ENCODE data around the gene METTL15.
"Not testable (repeated sequence)": the region's sequence is repeated elsewhere in the genome, so short reads cannot be mapped to it uniquely, and the experiment has no call there.

Gene METTL15, protein sequence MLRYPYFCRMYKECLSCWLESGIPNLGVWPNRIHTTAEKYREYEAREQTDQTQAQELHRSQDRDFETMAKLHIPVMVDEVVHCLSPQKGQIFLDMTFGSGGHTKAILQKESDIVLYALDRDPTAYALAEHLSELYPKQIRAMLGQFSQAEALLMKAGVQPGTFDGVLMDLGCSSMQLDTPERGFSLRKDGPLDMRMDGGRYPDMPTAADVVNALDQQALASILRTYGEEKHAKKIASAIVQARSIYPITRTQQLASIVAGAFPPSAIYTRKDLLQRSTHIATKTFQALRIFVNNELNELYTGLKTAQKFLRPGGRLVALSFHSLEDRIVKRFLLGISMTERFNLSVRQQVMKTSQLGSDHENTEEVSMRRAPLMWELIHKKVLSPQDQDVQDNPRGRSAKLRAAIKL

DNA sequence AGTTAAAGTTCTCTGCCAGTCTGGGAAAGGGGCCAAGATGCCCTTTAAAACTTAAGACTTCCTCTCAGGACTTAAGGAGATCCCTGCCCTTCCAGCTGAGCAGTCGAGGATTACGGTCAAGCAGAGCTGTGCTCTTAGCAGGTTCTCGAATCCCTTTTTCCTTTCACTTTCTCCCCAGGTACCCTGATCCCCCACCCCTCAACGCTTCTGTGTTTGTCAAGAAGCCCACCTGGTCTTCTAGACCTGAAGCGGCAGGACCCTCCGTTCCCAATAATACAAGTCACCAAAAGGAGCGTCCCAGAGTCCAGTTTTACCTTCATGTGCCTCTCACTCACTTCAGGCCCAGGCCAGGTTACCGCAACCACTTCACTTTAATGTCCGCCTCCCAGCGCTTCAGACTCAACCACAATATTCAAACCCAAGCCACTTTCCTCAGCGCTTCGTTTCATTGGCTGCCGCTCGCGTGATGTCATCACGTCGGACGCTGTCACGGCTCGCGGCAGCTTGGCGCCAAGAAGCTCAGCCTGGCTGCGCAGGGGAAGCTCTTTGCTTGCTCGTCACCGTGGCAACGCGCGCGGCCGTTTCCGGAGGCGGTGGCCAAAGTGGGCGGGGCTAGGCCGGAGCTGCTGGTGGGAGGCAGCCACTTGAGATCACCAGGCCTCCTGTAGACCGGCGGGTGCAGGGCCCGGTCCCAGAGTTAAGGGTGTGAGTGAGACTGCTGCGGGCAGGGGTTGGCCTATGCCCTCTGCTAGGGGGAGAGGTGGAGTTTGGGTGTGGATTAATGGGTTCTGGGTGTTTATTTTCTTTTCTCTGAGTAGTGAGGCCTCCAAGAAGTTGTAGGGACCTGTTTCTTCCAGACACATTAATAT, at the start of gene METTL15, which contains the start of gene KIF18A:
Gene METTL15, plus strand, starts transcription at position 639 of the 869 bp plus-strand sequence. CDS start 4,947 bp downstream, outside the sequence.
Gene KIF18A, minus strand, starts transcription at position 407 of the 869 bp plus-strand sequence. CDS start 10,209 bp downstream, outside the sequence.
- DNase-seq (ENCODE audit: low read depth): peak; percentile 98

DNA sequence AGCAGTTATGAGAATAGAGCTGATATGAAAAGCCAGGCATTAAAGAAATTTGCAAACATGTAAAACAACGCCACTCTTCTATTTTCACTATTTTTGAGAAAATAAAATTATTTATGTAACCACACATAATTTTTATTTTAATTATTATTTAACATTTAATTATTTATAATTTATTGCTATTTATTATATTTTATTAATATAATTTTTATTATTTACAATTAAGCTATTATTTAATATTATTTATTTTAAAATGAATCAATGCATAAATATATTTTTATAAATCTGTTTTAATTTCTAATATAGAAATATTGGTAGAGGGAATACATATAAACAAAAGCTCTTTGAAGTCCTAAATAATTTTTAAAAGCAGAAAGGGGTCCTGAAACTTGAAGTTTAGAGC, 36.9 kb upstream of the METTL15 start:
- no peak for DNase-seq (ENCODE audit: low read depth)

DNA sequence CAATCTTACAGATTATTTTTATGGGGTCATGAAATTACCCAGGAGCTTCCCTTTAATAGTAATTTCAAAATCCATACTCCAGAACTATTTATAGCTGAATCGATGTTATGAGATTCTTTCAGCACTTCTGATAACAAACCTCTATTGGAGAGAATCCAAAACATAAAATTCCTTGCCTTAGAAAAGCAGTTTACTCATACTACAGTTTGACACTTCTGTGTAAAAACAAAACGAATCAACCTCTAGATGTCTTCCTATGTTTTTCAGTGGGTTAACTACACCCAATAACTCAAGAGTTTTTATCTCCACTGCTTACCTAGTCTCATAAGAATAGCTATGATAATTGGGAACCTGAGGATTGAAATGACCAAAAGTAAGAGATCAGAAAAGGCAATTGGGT, 35.9 kb upstream of the METTL15 start:
- no peak for DNase-seq (ENCODE audit: low read depth)

DNA sequence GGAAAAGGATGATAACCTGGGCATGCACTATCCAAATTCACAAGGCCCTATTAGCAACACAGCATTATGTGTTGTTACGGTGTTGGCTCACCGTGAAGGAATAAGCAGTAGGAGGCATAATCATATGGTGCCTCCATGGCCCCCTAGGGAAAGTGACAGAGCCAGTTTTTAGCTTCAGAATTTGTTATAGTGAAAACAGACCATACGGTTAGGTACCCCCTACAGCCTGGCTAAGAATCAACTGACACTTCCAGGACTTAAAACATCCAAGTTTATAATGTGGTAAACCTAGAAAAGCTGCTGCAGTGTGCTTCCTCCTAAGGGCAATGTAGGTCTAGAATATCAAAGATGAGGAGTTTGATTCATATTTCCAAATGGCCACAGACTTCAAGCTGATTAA, 30.7 kb upstream of the METTL15 start:
- no peak for DNase-seq (ENCODE audit: low read depth)

DNA sequence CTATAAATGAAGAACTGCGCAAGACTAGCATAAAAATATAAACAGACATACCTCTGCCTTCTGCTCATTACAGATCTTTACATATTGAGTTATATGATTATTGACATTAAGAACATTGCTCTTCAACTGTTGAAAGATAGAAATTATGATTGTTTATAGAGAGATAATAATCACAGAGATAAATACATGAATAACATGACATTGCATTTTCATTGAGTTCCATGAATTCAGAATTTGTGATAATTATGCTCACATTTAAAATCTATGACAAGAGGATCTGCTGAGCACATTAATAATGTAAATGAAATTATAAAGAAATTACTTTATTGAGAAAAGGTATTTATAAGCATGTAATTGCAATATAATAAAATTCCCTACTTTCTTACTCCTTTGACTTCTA, 25.1 kb upstream of the METTL15 start:
- DNase-seq (ENCODE audit: low read depth): no peak

DNA sequence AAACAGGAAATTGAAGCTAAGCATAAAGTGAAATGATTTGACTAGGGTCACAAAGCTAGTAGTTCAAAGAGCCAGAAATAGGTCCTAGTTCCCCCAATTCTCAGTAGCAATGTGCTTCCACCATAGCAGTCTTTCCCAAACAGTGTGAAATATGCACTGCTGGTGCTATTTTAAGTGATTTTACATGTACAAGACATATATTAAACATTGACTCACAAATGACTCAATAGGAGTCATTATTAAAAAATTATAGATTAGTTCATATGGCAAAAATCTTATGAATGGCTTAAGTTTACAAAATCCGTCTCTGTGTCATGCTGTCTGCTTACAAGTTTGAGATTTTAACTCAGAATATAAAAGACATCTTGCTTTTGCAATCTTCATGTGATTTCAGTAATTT, 21.6 kb upstream of the METTL15 start:
- peak; percentile 19 for DNase-seq (ENCODE audit: low read depth)

DNA sequence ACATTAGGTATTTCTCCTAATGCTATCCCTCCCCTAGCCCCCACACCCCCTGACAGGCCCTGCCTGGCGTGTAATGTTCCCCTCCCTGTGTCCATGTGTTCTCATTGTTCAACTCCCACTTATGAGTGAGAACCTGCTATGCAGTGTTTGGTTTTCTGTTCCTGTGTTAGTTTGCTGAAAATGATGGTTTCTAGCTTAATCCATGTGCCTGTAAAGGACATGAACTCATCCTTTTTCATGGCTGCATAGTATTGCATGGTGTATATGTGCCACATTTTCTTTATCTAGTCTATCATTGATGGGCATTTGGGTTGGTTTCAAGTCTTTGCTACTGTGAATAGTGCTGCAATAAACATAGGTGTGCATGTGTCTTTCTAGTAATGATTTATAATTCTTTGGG, 21.0 kb upstream of the METTL15 start:
- DNase-seq (ENCODE audit: low read depth): not testable (repeated sequence)

DNA sequence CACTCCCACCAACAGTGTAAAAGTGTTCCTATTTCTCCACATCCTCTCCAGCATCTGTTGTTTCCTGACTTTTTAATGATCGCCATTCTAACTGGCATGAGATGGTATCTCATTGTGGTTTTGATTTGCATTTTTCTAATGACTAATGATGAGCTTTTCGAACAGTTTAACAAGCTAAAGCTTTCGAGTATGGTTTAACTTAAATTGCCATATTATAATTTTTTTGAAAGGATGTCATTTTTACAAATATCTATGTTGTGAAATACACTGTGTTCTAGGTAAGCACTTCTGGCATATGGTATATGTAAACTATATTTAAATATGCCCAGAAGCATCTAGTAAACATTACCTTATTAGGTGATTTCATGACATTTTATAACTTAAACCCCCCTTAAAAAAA, 20.5 kb upstream of the METTL15 start:
- not testable (repeated sequence) for DNase-seq (ENCODE audit: low read depth)

DNA sequence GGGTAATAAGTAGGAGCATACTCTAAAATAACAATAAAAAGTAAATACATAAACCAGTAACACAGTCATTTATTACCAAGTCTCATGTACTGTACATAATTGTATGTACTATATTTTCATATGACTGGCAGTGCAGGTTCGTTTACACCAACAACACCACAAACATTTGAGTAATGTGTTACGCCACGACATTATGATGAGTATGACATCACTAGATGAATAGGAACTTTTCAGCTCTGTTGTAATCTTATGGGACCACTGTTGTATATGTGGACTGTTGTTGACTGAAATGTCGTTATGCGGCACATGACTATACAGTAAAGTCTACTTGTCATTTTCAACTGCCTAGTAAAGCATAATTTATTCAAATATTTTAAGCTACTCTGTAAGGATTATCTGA, 18.8 kb upstream of the METTL15 start:
- no peak for DNase-seq (ENCODE audit: low read depth)

DNA sequence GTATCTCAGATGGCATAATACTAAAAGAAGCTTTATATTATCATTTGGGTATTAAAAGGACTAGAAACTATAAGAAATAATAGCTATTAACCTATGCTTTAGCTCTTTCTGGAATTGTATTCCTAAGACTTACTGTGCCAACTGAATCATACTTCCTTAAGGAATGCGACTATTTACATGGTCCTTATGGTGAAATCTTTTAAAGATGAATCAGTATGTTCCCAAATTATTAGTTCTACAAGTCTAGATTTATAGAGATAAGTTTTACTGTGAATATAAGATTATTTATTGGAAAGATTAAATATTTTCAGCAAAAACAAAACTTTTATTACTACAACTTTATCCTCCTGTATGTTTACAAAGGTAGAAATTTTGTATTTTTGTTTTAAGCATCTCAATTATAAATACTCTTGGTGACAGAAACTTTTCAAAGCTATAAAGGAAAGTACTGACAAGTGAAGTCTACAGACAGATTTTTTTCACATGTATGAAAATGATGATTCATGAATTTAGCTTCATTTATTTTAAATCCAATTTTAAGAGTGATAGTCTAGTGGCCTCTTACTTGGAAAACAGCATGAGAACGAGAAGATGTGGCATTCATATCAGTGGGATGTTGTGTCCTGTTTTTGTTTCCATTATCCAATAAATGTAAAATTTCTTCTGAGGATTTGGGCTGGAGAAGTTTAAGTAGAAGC, 18.0 kb upstream of the METTL15 start:
- DNase-seq (ENCODE audit: low read depth): no peak

DNA sequence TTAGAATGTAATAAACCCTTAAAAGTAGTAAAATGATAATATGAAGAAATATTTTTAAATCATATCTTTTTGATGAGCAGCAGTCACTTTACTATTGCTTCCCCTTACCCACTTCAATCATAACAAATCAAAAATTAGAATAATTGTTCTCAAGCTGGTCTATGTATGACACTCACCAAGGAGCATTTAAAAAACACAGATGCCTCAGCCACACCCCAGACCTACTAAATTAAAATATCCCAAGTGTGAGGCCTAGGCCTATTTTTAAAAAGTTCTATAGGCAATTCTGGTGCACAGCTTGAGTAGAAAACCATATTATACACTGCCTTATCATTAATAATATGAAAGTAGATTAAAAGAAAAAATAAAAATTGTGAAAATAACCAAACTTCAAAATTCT, 15.4 kb upstream of the METTL15 start:
- DNase-seq (ENCODE audit: low read depth): no peak

DNA sequence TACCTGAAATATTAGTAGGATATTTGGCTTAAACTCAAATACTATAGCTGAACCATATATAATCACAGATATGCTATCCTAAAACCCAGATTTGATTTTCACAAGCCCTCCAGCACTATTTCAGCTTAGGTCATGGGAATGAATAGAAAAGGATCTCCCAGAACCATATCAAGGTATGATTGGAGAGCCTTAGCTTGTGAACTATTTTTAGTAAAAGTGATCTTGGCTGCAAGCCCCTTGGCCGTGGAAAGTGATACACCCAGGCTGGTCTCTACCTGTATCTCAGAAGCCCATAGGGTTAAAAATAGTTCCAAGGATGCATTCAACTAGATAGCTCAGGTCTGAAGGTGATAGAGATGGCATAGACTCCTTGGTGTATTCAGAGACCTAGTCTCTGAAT, 9.9 kb upstream of the METTL15 start:
- no peak for DNase-seq (ENCODE audit: low read depth)

DNA sequence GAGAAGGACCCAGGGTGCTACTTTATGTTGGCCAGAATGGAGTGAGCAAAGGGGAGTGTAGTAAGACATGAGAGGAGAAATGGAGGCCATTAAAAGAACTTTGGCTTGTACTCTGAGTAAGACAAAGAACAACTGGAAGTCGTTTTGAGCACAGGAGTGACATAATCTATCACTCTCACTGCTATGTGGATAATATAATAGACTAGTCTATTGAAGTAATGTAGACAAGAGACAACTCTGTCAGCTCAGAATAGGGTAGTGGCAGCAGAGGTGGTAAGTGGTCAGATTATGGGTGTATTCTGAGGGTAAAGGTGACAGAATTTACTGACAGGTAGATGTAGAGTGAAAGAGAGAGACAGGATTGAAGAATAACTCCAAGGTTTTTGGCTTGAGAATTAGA, 8.5 kb upstream of the METTL15 start:
- no peak for DNase-seq (ENCODE audit: low read depth)

DNA sequence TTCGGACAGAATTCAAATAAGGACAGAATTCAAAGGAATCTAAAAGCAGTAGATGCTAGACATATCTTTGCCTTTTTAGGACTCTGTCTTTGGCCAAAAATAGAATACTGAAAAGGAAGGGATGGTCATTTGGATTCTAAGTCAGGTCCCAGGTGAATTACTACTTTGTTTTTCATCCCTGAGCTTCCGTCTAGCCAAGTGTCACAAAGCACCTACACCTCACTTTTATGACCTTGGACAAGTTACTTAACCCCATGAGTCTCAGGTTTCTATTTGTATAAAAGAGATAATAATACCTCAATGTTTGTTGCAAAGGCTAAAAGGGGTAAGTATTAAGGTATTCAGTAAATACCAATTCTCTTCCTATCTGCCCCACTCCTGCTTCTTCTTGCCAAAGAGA, 7.5 kb upstream of the METTL15 start:
- DNase-seq (ENCODE audit: low read depth): no peak

DNA sequence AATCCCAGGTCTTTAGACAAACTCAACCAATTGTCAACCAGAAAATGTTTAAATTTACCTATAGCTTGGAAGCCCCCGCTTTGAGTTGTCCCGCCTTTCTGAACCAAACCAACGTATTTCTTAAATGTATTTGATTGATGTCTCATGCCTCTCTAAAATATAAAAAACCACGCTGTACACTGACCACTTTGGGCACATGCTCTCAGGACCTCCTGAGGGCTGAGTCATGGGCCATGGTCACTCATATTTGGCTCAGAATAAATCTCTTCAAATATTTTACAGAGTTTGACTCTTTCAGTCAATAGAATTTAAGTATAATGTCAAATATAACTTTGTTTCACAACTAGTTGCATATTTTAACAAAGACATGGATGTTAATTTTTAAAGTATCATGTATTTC, 5.9 kb upstream of the METTL15 start:
- DNase-seq (ENCODE audit: low read depth): not testable (repeated sequence)

DNA sequence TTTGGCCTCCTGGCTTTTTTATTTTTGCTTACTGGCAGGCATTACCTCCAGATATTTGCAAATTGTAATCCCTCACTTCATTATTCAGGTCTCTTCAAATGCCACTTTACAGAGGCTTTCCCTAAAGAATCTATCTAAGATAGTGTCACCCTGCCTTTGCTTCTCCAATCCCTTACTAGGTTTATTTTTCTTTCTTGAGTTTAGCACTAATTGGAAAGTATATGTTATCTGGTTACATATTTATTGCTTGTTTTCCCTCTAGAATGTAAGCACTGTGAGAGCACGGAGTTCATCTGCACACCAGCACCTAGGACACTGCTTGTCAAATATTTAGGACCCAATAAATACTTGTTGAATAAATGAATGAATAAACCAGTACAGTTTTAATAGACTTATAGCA, 3.8 kb upstream of the METTL15 start:
- DNase-seq (ENCODE audit: low read depth): no peak

DNA sequence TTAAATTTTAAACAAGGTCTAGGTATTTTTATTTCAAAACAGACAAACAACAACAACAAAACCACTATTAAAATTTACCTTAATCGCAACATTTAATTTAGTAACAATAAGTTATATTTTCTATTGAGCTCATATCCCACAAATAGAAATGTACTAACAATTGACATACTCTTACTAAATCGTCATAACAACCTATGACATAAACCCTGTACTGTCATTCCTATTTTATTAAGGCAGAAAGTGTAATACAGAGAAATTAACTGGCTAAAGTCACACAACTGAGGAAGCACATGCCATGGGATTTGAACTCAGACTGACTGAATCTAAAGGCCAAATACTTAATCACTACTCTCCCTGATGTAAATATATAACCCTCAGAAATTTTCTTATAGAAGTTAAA, 3.2 kb upstream of the METTL15 start:
- no peak for DNase-seq (ENCODE audit: low read depth)

DNA sequence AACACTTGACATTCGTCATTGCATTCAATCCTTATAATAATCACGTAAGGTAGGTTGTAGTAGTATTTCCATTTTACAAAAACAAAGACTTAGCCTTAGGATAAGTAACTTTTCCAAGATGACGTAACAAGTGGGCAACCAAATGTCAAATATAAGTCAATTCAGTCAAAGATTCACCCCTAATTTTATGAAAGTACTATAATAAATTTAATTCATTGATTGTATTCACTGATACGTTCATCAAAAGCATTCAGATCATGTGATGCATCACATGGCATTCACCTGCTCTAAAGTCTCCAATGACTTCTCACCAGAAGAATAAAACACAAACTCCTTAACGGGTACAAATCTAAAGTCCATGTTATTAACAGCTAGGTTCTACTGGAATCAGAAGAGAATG, 2.3 kb upstream of the METTL15 start:
- DNase-seq (ENCODE audit: low read depth): no peak

DNA sequence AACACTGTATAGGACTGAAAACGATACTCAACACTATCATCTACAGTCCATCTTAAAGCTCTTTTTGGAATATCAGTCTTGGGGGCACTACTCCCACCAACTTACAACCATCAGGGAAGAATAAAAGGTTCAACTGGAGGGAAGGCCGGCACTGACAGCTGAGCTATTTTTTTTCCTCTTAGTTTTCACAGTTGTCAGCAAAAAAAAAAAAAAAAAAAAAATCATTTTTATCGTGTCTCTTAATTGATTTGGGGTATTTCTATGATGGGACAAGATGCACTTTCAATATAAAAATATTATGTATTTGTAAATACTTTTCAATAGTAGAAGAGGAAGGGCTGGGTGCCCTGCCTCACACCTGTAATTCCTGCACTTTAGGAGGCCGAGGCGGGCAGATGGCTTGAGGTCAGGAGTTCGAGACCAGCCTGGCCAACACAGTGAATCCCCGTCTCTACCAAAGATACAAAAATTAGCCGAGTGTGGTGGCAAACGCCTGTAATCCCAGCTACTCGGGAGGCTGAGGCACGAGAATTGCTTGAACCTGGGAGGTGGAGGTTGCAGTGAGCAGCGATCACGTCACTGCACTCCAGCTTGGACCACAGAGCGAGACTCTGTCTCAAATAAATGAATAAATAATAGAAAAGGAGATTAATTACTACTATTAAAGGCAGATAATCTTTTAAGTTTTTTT, 1.7 kb upstream of the METTL15 start:
- no peak for DNase-seq (ENCODE audit: low read depth)

DNA sequence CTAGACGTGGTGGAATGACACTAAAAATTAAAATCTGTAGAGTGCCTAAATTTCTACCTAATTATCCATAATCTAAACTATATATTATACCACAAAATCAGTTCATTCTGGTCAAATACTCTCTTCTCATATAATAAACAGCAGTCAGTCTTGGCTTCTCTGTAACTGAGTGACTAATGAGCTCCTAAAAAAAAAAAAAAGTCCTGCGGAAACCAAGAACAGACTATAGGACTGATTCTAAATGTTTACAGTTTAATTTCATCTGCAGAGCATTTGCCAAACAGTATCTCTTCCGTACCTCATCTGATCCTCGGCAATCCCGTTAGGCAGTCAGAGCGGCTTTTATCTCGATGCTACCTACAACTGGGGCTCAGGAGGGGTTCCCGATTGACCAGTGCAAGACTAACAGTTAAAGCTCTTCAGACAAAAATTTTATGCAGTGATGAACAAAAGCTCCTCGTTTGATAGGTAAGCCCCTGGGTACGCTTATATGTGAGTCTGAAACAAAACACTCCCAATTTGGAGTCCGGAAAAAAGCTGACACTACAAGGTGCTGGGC, 918 bp upstream of the METTL15 start:
- no peak for DNase-seq (ENCODE audit: low read depth)

DNA sequence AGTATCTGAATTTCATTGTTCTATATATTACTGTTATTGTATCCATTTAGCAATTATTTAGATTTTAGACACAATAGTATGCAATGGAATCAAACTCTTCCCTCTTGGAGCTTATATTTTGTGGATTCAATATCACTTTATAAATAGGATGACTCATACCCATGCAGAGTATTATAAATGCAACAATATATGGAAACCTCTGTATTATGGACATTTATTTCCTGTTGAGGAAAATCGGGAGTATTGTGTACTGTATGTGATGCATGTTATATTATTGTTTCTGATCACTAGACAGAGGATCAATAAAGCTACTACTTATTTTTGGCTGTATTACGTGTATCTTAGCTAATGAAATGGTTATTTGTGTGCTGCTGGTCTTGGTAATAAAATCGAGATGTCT, 770 bp downstream of the METTL15 start:
- DNase-seq (ENCODE audit: low read depth): no peak
